Measurements from ENCODE around the gene CLEC18B.
A peak's percentile ranks its signal among the peaks of the same experiment; 100 is the strongest.
"Not testable (repeated sequence)": the region's sequence is repeated elsewhere in the genome, so short reads cannot be mapped to it uniquely, and the experiment has no call there.

CLEC18B gene

DNA sequence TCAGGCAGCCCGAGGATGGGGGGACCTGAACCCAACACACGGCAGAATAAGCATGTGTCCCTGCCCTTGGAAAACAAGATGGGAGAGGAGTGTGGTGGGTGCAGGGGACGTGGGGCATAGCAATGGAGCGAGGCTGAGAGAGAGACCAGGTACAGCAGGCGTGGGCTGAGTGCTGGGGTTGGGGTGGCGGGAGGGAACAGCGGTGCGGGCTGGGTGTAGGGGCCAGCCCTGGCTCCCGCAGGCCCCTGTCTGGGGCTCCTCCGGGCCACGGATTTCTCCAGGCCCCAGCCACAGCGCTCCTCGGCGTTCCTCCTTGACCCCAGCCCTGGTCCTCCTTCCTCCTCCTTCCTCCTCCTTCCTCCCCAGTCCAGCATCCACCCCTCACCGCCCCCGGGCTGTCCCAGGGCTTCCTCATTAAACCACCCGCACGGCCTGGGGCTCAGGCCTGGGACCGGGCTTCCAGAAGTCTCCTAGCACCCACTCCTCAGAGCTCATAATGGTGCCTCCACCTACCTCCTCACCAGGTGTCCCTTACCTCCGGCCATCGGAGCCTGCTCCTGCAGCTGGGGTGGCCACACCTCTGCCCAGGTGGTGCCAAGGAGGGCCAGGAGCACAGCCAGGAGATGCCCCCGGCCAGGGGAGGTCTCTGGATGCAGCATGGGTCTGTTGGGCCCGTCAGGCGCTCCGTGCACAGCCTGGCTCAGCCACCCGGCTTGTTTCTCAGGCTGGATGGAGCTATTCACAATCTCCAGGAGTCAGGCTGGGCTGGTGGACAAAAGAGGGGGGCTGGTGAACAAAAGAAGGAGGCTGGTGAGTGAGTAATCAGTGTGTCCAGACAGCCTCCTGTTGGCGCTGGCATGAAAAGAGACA is at the start of gene CLEC18B:
TSS of gene CLEC18B (minus strand) at position 867 of the 870 bp plus-strand sequence. CDS start at position 659, 208 bp downstream.
- DNase-seq, result not testable (repeated sequence)

DNA sequence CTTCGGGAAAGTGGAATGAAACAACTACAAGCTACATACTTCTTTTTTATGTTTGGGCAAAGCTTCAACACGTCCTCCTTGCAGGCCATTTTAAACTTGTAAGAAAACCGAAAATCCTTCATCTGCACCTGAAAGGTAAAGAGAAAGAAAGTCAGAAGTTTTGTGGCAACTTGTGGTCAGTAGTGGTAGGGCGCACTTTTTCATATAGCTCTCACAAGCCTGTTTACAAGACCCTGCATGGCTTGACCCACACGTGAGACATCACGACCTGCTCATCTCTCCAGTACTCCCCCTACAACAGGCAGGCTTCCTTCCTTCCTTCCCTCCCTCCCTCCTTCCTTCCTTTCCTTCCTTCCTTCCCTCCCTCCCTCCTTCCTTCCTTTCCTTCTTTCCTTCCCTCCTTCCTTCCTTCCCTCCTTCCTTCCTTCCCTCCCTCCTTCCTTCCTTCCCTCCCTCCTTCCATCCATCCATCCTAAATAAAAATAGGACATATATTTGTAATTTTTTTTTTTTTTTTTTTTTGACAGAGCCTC is 48.7 kb upstream of the CLEC18B start:
- DNase-seq, result no peak

DNA sequence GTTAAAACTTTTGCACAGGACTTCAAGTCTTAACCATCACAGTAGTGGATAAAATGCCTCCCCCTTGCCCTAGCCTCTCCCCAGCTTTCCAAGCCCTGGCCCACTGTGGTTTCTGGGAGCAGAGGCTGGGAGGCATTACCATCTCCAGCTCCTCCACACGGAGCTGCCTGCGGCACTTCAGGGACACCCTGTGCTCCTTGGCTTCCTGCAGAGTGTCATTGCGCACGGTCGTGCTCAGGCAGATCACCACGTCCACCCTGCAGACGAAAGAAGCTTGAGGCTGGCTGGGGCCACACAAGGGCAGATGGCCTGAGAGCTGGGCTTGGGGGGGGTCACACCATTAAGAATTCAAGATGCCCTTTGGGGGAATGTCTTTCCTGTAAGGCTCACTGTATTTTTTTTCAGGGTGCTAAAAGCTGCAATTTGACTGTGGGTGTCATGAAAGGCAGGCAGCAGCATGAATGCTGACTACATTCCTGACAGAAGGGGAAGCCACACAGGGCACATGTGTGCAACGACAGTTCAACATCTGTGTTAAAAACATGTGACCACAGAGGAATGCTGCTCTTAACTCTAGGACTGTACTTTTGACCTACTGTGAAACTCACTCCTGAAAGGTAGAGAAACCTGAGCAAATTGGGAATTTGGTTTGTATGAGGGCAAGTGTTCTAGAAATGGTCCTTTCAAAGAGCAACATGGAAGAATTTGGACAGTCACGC is 47.7 kb upstream of the CLEC18B start:
- DNase-seq, result no peak

DNA sequence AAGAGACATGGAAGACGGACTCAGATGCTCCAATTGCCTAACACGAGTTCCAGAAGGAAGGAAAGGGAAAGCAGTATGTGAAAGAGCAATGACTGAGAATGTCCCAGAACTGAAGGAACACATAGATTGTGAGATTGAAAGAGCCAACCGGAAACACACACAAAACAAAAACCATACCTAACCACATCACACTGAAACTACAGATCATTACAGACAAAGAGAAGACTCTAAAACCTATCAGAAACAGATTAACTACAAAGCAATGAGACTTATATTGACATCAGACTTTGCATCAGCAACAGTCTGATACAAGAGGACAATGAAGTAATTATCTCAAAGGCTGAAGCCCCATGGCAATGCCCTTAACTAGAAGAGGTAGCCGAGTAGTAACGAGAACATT is 45.6 kb upstream of the CLEC18B start:
- peak; percentile 75 for DNase-seq

DNA sequence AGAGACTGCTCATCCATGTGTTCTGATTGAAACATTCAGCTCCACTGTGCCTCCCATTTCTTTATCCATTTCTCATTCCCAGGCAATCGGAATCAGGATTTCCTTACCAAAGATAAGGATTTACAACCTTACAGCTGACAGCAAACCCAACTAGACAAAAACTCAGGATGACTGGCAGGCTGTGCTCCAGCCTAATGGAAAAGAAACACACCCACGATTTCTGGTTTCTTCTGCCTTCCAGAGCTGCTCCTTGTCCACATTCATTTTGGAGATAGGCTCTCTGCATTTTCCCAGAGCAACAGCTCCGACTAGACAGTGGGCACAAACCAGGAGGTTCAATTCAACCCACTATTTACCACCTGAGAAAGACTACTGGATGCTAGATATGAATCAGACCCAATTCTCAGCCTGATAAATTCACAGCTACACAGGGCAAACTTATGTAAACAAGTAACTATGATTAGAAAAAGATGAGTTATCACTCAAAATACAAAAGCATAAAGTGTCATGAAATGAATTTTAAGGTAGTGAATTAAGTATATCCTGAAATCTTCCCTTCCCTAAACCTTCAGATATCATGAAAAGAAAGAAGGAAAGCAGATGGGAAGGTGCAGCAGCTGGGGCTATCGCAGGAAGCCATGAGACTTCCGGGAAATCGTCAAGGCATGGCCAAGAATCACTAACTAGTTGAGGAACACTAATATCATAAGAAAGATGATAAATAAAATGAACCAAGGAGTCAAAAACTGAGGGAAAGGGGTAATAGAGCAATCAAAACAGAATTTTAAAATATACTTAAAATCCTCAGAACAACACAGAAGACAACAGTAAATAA is 44.8 kb upstream of the CLEC18B start:
- peak; percentile 14 for DNase-seq

DNA sequence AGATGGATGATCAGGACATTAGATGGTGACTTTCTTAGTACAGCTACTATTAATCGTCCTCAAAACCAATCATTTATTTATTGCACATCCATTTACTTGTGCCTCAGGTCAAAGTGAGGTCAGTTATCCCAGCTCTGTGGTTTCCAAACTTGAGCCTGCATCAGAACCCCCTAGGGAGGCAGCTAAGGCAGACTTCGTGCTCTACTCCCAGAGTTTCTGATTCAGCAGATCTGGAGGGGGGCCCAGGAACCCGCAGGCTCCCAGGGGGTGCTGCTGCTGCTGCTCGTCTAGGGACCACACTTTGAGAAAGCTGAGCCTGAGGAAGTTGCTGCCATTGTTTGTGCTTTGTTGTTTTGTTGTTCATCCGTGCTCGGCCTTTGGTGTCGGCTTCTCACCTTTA is 44.0 kb upstream of the CLEC18B start:
- DNase-seq, result no peak

DNA sequence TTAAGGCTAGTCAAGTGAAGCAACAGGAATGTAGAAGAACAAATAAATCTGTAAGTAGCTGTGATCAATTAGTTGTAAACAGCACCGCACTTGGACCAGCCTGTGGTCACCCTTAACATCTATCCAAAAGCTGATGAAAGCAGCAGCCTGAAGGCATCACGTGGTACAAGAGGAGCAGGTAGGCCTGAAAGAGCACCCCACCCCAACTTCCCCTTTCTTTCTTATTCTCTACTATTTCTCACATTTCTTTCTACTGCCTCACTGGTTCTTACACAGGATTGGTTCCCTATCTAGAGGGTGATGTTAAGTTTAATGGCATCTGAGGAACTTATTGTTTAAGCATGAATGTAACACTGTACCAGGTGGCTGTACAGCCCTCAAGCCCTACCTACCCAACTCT is 42.6 kb upstream of the CLEC18B start:
- no peak for DNase-seq

DNA sequence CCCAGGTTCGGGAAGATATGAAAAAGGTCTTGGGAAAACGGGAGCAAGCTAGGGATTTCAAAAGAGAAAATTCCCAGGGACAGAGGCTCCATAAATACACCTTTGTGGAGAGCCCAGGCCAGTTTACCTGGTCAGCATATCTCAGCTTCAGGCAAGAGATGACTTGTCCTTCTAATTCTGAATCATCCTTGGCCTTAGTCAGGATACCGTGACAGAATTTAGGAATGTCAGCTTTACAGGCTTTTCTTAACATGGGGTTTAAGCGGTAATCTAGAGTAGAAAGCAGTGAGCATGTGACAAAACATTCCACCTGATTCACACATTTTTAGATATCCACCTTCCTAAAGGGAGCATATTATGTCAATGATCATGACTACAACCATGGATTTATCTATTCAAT is 41.1 kb upstream of the CLEC18B start:
- no peak for DNase-seq

DNA sequence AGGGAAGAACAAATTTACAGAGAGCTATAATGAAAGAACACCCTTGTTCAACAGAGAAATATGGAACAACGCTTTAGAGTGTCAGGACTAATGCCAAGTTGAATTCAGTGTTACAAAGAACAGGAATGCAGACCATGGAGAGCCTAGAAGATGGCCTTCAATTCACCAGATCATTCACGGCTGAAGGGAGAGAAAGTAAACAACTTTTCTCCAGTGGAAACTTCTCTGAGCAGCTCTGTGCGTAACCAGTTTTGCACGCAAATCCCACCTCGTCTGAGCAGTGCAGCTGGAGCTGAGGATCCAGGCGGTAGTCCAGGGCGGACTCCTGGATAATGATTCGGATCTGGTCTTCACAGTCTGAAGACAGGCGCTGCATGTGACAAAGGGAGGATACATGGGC is 40.5 kb upstream of the CLEC18B start:
- no peak for DNase-seq

DNA sequence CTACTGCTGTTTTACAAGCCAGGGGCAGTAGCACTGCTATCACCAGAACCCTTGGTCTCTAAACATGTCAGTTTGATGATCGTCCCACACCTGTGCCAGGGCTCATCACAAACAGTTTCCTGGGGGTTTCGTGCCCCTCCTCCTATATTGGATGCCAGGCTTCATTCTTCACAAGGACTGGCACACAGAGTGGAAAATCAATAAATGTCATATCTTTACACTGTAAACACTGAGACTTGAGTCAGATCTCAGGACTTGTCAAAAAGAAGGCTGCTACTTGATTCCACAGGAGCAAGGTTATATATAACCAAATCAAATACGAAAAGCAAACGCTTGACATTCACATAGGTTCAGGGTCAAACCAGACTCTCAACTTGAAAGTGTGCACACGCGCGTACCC is 39.3 kb upstream of the CLEC18B start:
- DNase-seq, result no peak

DNA sequence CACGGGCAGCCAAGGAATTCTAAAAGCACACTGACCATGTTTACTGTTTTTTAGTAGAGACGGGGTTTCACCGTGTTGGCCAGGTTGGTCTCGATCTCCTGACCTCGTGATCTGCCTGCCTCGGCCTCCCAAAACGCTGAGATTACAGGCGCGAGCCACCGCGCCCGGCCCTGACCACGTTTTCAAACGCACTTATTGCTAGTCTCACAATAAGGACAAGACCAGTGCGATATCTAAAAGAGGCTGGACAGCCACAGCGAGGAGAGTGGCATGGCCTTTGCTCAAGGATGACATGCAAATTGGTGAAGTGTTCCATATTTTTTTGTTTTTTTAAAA is 35.0 kb upstream of the CLEC18B start:
- no peak for DNase-seq

DNA sequence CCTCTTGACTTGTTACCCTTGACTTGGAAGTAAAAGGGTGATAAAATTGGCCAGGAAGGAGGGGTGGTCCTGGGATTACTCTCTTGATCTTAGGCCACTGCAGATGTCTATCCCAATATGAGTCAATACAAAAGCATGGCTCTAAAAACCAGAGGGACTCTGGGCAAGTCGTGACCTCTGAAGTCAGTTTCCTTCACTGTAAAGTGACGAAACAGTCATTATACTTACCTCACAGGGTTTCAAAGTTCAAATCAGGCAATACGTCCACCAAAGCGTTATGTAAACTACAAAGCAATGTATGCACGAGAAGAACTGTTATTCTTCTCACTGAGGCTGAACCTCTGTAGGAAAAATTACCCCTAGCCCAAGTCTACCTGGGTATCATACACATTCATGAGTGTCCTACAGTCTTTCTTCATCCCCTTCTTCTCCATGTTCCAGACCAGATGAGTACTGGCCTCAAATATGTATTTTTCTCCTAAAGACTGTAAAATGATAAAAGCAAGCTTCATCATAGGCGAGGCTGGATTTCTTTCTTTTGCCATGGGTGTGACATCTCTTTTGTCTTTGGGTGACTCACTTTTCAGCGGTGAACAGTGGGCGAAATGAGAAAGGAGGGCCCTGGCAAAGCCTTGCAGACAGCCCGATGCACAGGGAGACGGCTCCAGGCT is 34.5 kb upstream of the CLEC18B start:
- no peak for DNase-seq

DNA sequence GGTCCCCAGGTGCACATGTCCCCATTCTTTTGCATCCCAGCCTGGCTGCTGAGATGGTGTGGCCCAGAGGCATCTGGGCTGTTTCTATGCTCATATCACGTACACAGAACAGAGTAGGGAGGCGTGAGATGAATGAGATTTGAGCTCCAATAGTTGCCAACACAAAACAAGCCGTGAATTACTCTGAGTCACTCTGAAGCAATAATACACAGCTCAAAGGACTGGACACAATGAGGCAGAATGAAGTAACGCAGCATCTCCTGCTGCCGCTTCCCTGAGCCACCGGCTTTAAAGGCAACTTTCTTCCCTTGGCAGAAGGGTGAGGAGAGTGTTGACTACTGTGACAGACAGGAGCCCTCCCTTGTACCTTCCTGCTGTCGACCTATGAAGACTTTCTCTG is 33.9 kb upstream of the CLEC18B start:
- no peak for DNase-seq

DNA sequence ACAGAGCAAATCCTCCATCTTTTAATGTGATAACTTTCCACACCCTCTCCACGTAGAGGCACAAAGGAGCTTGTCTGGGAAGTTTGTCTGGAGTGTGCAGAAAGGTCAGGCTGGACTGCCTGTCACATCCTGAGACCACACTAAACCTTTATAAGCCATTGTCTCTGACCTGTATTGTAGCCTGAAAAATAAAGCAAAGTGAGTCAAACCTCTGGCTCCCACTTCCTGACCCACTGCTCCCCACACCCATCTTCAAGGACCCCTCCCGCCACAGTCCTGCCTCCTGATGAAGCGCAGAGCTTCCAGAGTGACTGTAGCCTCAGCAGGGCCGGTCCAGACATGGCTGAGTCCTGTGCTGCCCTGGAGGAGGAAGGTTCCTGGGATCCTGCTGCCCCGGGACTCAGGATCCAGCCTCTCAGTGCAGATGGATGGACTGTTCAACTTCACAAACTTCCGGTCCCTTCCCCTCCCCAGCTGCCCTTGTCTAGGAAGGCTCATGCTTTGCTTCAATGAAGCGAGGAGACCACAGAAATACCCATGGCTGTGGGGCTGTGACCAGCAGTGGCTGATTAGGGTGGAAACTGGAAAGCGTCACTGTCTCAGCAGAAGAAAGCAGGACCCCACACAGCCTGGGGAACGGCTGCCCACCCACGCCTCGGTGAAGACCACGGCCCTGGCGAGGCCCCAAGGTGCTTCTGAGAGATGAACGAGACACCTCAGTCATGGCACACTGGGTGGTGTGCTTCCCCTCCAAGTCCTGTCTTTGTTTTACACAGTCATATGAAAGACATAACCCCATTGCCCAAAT is 30.9 kb upstream of the CLEC18B start:
- DNase-seq, result no peak

DNA sequence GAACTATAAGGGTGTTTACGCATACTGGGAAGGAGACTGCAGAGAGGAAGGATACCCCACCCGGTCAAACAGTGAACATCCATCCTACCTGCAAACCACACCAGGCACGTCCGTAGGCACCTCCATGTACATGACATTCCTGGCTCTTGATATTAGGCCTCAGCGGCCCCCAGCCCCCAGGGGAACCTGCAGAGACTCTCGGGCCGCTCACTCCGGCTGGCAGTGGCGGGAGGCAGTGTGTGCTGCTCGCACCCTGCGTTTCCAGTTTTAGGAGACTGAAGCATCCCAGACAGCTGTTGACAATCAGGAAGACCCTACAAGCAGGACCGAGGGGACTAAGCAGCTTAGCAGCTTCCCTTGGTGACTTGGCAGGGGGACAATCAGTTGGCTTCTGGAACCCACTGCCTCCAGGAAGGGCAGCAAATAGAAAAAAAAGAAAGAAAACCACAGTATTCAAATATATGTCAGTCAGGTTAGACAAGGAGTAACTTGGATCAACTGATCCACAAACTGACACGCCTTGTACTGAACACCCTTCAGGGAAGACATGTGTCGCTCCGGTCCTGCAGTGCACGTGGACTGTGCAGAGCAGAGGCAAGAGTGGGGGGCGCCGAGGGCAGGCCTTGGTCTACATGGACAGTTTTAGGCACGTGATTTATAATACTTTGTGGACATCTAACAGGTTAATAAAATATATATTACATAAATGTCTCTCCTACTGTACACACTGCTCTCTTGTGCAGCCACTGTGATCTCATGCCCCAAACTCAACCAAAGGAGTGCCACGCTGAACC is 29.9 kb upstream of the CLEC18B start:
- DNase-seq, result no peak

DNA sequence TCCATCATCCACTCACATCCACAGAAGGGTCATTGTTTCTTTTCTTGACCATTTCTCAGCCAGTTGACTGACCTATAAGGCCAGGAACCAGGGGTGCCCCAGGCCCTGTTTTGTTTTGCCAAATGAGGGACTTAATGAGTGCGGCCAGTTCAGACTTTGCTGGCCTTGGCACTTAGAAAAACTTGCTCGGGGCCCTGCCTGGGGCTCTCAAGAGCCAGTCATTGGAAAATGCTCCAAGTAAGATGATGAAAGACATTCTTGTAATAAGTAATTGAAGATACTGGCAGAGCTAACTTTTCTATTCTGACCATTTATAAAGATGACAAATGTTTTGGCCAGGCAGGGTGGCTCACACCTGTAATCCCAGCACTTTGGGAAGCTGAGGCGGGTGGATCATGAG is 29.0 kb upstream of the CLEC18B start:
- no peak for DNase-seq

DNA sequence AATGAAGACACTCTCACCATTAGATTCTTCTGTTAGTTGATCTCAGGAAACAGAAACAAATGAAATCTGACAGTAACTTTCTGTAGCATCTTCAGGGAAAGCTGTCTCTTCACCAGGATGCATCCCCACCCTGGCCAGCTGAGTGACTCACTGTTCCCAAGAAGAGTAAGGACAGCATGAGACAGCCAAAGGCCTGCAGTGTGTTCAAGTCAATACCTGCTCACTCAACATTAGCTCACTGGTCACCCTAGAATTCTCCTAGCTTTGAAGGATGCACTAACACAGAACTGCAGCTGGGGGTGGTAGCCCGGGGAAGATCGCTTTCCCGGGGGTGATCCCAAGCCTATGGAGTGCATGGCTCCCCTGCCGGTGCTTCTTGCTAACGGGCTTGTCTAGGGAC is 28.2 kb upstream of the CLEC18B start:
- no peak for DNase-seq

DNA sequence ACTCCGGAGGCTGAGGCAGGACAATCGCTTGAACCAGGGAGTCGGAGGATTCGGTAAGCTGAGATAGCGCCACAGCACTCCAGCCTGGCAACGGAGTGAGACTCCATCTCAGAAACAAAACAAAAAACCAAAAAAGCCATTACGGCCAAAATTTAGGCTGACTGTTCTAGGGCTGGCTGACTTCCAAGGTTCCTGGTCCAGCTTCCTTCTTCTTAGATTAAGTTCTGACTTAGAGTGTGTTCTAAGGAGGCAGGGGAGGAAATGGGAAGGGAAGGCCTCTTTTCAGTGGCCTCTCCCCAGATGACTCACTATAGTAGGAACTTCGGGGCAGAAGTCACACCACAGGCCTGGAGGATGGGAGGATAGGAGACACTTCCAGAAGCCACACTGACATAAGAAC is 27.7 kb upstream of the CLEC18B start:
- no peak for DNase-seq

DNA sequence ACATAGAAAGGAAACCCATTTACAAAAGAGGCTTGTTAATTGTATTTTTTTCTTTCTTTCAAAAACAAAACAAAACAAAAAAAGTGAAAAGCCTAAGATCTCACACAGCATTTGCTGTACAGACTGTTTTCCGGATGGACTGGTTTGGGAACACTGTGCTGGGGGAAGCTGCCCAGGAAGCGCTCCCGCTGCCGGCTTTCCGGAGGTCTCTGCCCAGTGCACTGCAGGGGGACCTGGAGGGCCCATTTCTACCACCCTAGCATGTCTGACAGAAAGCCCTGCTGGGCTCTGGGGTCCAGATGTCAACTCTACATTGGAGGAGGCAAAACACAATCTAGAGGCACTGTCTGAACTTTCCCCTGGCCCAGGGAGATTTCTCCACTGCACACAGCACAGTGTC is 26.3 kb upstream of the CLEC18B start:
- no peak for DNase-seq

DNA sequence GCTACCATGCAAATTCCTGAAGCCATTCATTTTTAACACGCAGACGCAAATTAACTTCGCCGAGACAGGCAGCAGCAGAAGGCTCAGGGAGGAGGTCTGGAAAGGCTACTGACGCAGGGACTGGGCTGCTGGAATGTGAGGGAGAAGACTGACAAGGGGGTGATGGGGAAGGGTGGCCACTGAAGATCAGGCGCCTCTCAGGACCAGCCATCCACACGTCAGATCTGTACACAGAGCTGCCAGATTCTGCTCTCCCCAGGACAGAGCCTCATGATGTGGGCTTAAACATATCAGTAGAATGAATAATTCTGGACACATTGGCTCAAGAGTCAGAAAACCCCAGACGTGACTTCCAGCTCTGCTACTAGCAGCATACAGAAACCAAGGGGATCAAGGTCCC is 25.6 kb upstream of the CLEC18B start:
- DNase-seq, result no peak
